GM19238 (cell line): ENCODE data around the gene TP53RK.
"Not testable (repeated sequence)": the region's sequence is repeated elsewhere in the genome, so short reads cannot be mapped to it uniquely, and the experiment has no call there.

Experiments used
- DNase-seq: peaks from one replicate; pipeline ENCODE4 v3.0.0; 2011; ENCODE audit warnings: low spot score; ENCODE audit not compliant: insufficient read length

TP53RK gene

GRCh38 chr20:46683939-46684750 is 5.1 kb downstream of the TP53RK start:
- DNase-seq = no peak

- no peak for DNase-seq
Measured at GRCh38 chr20:46683668-46683938, 5.6 kb downstream of the TP53RK start.

GRCh38 chr20:46683011-46683667 is 6.1 kb downstream of the TP53RK start:
- no peak for DNase-seq

- DNase-seq = no peak
Measured at GRCh38 chr20:46682063-46682821, 7.0 kb downstream of the TP53RK start.

- peak; percentile 44 for DNase-seq
Measured at GRCh38 chr20:46681032-46681854, 8.0 kb downstream of the TP53RK start.

- no peak for DNase-seq
Measured at GRCh38 chr20:46680684-46681031, 8.6 kb downstream of the TP53RK start.

- DNase-seq = no peak
Measured at GRCh38 chr20:46678516-46678915, 10.7 kb downstream of the TP53RK start.

- DNase-seq = no peak
Measured at GRCh38 chr20:46677608-46678007, 11.6 kb downstream of the TP53RK start.

- DNase-seq = not testable (repeated sequence)
Measured at GRCh38 chr20:46676649-46677316, 12.5 kb downstream of the TP53RK start.

- DNase-seq = no peak
Measured at GRCh38 chr20:46674253-46675083, 14.8 kb downstream of the TP53RK start.

GRCh38 chr20:46673394-46674252 is 15.6 kb downstream of the TP53RK start:
- no peak for DNase-seq

- no peak for DNase-seq
Measured at GRCh38 chr20:46672543-46673148, 16.6 kb downstream of the TP53RK start.

- DNase-seq = no peak
Measured at GRCh38 chr20:46671866-46672542, 17.2 kb downstream of the TP53RK start.

- no peak for DNase-seq
Measured at GRCh38 chr20:46670585-46671584, 18.4 kb downstream of the TP53RK start.

GRCh38 chr20:46670228-46670584 is 19.0 kb downstream of the TP53RK start:
- DNase-seq = no peak

- DNase-seq = no peak
Measured at GRCh38 chr20:46666818-46667515, 22.3 kb downstream of the TP53RK start.
